Stimulated activated CD4-positive, alpha-beta T cell treated with anti-CD3 and anti-CD28 coated beads, Interleukin-12 subunit alpha, Interleukin-12 subunit beta, amount 100 ng/mL, for 4 hours (primary cell): Measurements from ENCODE around the gene CGNL1.

Experiments used
- DNase-seq: peaks from one replicate; pipeline ENCODE4 v3.0.0-alpha.2; 2020

CGNL1 gene

GRCh38 chr15:57375827-57376695 is at the start of gene CGNL1:
CGNL1 (plus strand) TSS chr15:57376505; CDS start chr15:57438000, 61,495 bp downstream.
- DNase-seq = no peak

GRCh38 chr15:57327985-57328471 is 48.3 kb upstream of the CGNL1 start:
- DNase-seq = no peak

- DNase-seq = no peak
These were observed 47.8 kb upstream of the CGNL1 start for GRCh38 chr15:57328479-57328878.

- DNase-seq = no peak
These were observed 47.4 kb upstream of the CGNL1 start for GRCh38 chr15:57328897-57329296.

GRCh38 chr15:57329582-57330367 is 46.5 kb upstream of the CGNL1 start:
- DNase-seq = no peak

GRCh38 chr15:57330619-57331340 is 45.5 kb upstream of the CGNL1 start:
- DNase-seq = no peak

GRCh38 chr15:57332326-57332725 is 44.0 kb upstream of the CGNL1 start:
- no peak for DNase-seq

- no peak for DNase-seq
These were observed 42.8 kb upstream of the CGNL1 start for GRCh38 chr15:57333487-57333886.

- DNase-seq = no peak
These were observed 42.0 kb upstream of the CGNL1 start for GRCh38 chr15:57334257-57334656.

GRCh38 chr15:57335293-57335715 is 41.0 kb upstream of the CGNL1 start:
- no peak for DNase-seq

GRCh38 chr15:57335719-57336118 is 40.6 kb upstream of the CGNL1 start:
- DNase-seq = no peak

- DNase-seq = no peak
These were observed 38.4 kb upstream of the CGNL1 start for GRCh38 chr15:57337868-57338411.

- DNase-seq = no peak
These were observed 37.0 kb upstream of the CGNL1 start for GRCh38 chr15:57339321-57339720.

GRCh38 chr15:57340682-57341259 is 35.5 kb upstream of the CGNL1 start:
- DNase-seq = peak; percentile 10

- DNase-seq = no peak
These were observed 33.3 kb upstream of the CGNL1 start for GRCh38 chr15:57343048-57343447.

- no peak for DNase-seq
These were observed 32.8 kb upstream of the CGNL1 start for GRCh38 chr15:57343498-57343897.

GRCh38 chr15:57344282-57344681 is 32.0 kb upstream of the CGNL1 start:
- DNase-seq = no peak

GRCh38 chr15:57345584-57345983 is 30.7 kb upstream of the CGNL1 start:
- no peak for DNase-seq

GRCh38 chr15:57348081-57348480 is 28.2 kb upstream of the CGNL1 start:
- no peak for DNase-seq

- DNase-seq = no peak
These were observed 23.6 kb upstream of the CGNL1 start for GRCh38 chr15:57352535-57353316.

- DNase-seq = no peak
These were observed 22.9 kb upstream of the CGNL1 start for GRCh38 chr15:57353317-57353804.
